ENCODE data around the gene SFRP5. TPM values are rescaled to one million over a fixed set of nuclear protein-coding genes. Genes with fewer than 3 reads are reported as not detected.

Gene SFRP5
- total RNA-seq, 1 donor from 2014 or later, result 0.16 TPM

DNA sequence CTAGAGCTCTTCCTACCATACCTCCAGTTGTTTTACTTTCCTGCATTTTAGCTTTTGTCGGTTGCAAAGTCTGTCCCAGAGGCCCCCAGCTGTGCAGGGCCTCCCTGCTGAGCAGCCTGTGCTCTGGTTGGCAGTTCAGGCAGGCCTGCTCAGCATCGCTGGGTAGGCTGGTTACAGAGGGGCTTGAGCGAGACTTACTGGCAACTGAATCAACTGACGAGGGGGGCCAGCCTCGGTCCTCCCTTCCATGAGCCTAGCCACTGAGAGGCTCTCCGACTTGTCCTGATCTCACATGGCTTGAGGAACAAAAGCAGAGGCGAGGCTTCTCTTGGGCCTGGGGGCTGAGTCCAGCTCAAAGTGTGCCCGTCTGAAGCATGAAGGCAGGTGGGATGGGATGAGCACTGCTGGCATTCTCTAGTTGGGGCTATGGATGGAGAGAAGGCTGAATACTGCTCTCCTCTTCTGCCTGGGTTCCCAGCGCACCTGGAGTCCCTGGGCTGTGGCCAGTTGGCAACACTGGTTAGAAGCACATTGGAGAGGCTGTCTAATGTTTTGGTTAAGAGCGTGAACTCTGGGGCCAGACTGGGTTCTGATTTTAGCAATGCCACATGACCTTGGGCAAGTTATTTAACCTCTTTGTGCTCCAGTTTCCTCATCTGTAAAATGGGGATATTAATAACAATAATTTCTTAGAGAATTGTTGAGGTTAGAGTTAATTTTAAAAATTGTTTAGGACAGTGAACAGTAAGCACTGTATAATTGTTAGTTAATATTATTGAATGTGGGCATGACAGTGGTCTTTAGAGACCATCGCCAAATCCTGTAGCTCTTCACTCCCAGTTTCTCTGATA lies 6.9 kb upstream of the SFRP5 start:
- Mint-ChIP-seq H3K36me3 (ENCODE audit: low read depth, unreplicated experiment) (no peaks in the 10 kb centered on the region), H3K4me3 (ENCODE audit: unreplicated experiment) (no peak overlapping the region), H3K9me3 (ENCODE audit: unreplicated experiment) (no peaks in the 10 kb centered on the region), H3K27ac (ENCODE audit: unreplicated experiment) (no peak overlapping the region), H3K4me1 (ENCODE audit: low read depth, unreplicated experiment) (peaks cover 5% of the 10 kb centered on the region), H3K27me3 (ENCODE audit: low read depth, unreplicated experiment) (peaks cover 30% of the 10 kb centered on the region)
- no peak overlapping the region for H3K9ac ChIP-seq (ENCODE audit: low read length)
- H3K79me2 ChIP-seq (ENCODE audit: insufficient read depth, low read length), result no peaks in the 10 kb centered on the region
- DNase-seq (ENCODE audit: low read depth) (no peak), FAIRE-seq (no peak)
- H3K36me3 ChIP-seq (ENCODE audit: insufficient read depth, low read length), result no peaks in the 10 kb centered on the region
- H3K27ac ChIP-seq (ENCODE audit: low read depth, low read length), result no peak overlapping the region
- no peaks in the 10 kb centered on the region for H3K9me3 ChIP-seq (ENCODE audit: insufficient read depth, low read depth, low read length)
- peaks cover 2% of the 10 kb centered on the region for H3K4me1 ChIP-seq (ENCODE audit: insufficient read depth, low read length)
- peaks cover 13% of the 10 kb centered on the region for H3K27me3 ChIP-seq (ENCODE audit: insufficient read depth, low read length)
- no peak overlapping the region for H2AFZ ChIP-seq (ENCODE audit: low read depth, low read length)
- H3K4me3 ChIP-seq (ENCODE audit: insufficient read depth, low read depth, low read length), result no peak overlapping the region
- H3K4me2 ChIP-seq (ENCODE audit: low read length), result no peak overlapping the region
- TF ChIP-seq, protein P1, sequence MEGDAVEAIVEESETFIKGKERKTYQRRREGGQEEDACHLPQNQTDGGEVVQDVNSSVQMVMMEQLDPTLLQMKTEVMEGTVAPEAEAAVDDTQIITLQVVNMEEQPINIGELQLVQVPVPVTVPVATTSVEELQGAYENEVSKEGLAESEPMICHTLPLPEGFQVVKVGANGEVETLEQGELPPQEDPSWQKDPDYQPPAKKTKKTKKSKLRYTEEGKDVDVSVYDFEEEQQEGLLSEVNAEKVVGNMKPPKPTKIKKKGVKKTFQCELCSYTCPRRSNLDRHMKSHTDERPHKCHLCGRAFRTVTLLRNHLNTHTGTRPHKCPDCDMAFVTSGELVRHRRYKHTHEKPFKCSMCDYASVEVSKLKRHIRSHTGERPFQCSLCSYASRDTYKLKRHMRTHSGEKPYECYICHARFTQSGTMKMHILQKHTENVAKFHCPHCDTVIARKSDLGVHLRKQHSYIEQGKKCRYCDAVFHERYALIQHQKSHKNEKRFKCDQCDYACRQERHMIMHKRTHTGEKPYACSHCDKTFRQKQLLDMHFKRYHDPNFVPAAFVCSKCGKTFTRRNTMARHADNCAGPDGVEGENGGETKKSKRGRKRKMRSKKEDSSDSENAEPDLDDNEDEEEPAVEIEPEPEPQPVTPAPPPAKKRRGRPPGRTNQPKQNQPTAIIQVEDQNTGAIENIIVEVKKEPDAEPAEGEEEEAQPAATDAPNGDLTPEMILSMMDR (IDR thresholded peaks at IDR 0.05; ENCODE audit: insufficient read depth, low read depth, low read length), result no peak
- no peak for TF ChIP-seq EZH2 (IDR thresholded peaks at IDR 0.05; ENCODE audit: insufficient read depth, low read length)
- H4K20me1 ChIP-seq (ENCODE audit: insufficient read depth, low read length), result no peaks in the 10 kb centered on the region

DNA sequence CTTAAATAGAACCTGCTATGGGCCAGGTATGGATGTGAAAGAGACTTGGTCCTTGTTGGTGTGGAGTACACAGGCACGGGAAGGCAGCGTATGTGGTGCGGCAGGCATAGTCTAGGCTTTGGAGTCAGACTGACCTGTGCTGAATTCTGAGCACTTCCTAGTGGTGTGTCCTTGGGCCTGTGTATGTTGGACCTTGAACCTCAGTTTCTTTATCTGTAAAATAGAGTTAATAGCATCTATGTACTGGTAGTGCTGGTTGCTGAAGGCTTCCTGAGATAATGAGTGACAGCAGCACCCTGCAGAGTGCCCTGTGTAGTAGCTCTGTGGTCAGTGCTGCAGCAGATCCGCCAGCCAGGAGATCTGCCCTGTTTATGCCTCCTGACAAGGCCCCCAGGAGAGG lies 5.3 kb upstream of the SFRP5 start:
- H3K27ac Mint-ChIP-seq (ENCODE audit: unreplicated experiment), result no peak overlapping the region
- no peak for FAIRE-seq
- no peak for DNase-seq (ENCODE audit: low read depth)
- H3K4me1 Mint-ChIP-seq (ENCODE audit: low read depth, unreplicated experiment), result peaks cover 5% of the 10 kb centered on the region
- Histone ChIP-seq H3K4me3 (ENCODE audit: insufficient read depth, low read depth, low read length) (no peak overlapping the region), H4K20me1 (ENCODE audit: insufficient read depth, low read length) (peaks cover 4% of the 10 kb centered on the region), H3K9ac (ENCODE audit: low read length) (no peak overlapping the region), H2AFZ (ENCODE audit: low read depth, low read length) (no peak overlapping the region), H3K4me2 (ENCODE audit: low read length) (no peak overlapping the region), H3K9me3 (ENCODE audit: insufficient read depth, low read depth, low read length) (no peaks in the 10 kb centered on the region), H3K36me3 (ENCODE audit: insufficient read depth, low read length) (no peaks in the 10 kb centered on the region), H3K27ac (ENCODE audit: low read depth, low read length) (no peak overlapping the region), H3K27me3 (ENCODE audit: insufficient read depth, low read length) (peaks cover 28% of the 10 kb centered on the region), H3K4me1 (ENCODE audit: insufficient read depth, low read length) (peaks cover 2% of the 10 kb centered on the region), H3K79me2 (ENCODE audit: insufficient read depth, low read length) (no peaks in the 10 kb centered on the region)
- no peaks in the 10 kb centered on the region for H3K9me3 Mint-ChIP-seq (ENCODE audit: unreplicated experiment)
- TF ChIP-seq, protein P1 (IDR thresholded peaks at IDR 0.05; ENCODE audit: insufficient read depth, low read depth, low read length), result no peak
- TF ChIP-seq EZH2 (IDR thresholded peaks at IDR 0.05; ENCODE audit: insufficient read depth, low read length), result no peak
- H3K36me3 Mint-ChIP-seq (ENCODE audit: low read depth, unreplicated experiment), result no peaks in the 10 kb centered on the region
- no peak overlapping the region for H3K4me3 Mint-ChIP-seq (ENCODE audit: unreplicated experiment)
- H3K27me3 Mint-ChIP-seq (ENCODE audit: low read depth, unreplicated experiment), result peaks cover 45% of the 10 kb centered on the region

DNA sequence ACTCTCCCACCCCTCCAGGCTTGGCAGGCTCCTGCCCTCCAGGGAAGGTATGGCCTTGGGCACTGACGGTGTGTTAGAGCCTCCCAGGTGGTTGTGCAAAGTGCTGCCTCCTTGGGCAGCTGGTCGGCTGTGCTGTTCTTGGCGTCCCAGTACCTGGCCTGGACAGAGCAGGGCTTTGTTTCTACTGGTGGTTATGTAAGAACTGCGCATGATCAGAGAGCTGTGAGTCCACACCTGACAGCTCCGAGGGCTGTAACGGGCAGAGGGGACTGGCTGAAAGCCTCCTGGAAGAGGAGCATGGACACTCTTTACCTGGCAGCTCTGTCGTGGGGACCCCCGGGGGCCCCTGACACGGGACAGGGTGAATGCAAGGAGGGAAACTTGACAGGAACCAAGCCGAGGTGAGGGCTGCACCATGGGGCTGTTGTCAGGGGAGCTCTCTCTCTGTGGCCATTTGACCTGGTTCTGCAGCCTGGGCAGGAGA lies 3.1 kb upstream of the SFRP5 start:
- peaks cover 4% of the 10 kb centered on the region for H3K36me3 Mint-ChIP-seq (ENCODE audit: low read depth, unreplicated experiment)
- H3K27ac Mint-ChIP-seq (ENCODE audit: unreplicated experiment), result no peak overlapping the region
- DNase-seq (ENCODE audit: low read depth) (no peak), FAIRE-seq (no peak)
- Histone ChIP-seq H3K9ac (ENCODE audit: low read length) (no peak overlapping the region), H3K4me1 (ENCODE audit: insufficient read depth, low read length) (peaks cover 3% of the 10 kb centered on the region), H4K20me1 (ENCODE audit: insufficient read depth, low read length) (peaks cover 13% of the 10 kb centered on the region), H2AFZ (ENCODE audit: low read depth, low read length) (no peak overlapping the region), H3K36me3 (ENCODE audit: insufficient read depth, low read length) (no peaks in the 10 kb centered on the region), H3K27me3 (ENCODE audit: insufficient read depth, low read length) (peaks cover 41% of the 10 kb centered on the region), H3K4me2 (ENCODE audit: low read length) (no peak overlapping the region), H3K27ac (ENCODE audit: low read depth, low read length) (no peak overlapping the region), H3K79me2 (ENCODE audit: insufficient read depth, low read length) (no peaks in the 10 kb centered on the region), H3K4me3 (ENCODE audit: insufficient read depth, low read depth, low read length) (no peak overlapping the region), H3K9me3 (ENCODE audit: insufficient read depth, low read depth, low read length) (no peaks in the 10 kb centered on the region)
- no peak for TF ChIP-seq EZH2 (IDR thresholded peaks at IDR 0.05; ENCODE audit: insufficient read depth, low read length)
- TF ChIP-seq, protein P1 (IDR thresholded peaks at IDR 0.05; ENCODE audit: insufficient read depth, low read depth, low read length), result no peak
- H3K27me3 Mint-ChIP-seq (ENCODE audit: low read depth, unreplicated experiment), result peaks cover 53% of the 10 kb centered on the region
- peaks cover 2% of the 10 kb centered on the region for H3K4me1 Mint-ChIP-seq (ENCODE audit: low read depth, unreplicated experiment)
- H3K9me3 Mint-ChIP-seq (ENCODE audit: unreplicated experiment), result peaks cover 2% of the 10 kb centered on the region
- H3K4me3 Mint-ChIP-seq (ENCODE audit: unreplicated experiment), result no peak overlapping the region

All from astrocyte (in vitro differentiated cells and primary cell).